Effector CD4-positive, alpha-beta T cell (primary cell): ENCODE measurements around the gene HMG20B.
"Not testable (repeated sequence)": the region's sequence is repeated elsewhere in the genome, so short reads cannot be mapped to it uniquely, and the experiment has no call there.

Experiments
- DNase-seq: peaks from one replicate; pipeline ENCODE4 v3.0.0-alpha.2; 2020

Gene HMG20B

GRCh38 chr19:3556978-3557460 is 15.7 kb upstream of the HMG20B start:
- peak; percentile 70 for DNase-seq

- peak; percentile 89 for DNase-seq
These were observed 15.1 kb upstream of the HMG20B start, which contains the start of gene MFSD12 for GRCh38 chr19:3557461-3558248. Gene MFSD12, minus strand, starts transcription at chr19:3557586. Its CDS starts 183 bp downstream, at chr19:3557403.

- no peak for DNase-seq
These were observed 8.8 kb upstream of the HMG20B start for GRCh38 chr19:3563709-3564524.

- no peak for DNase-seq
These were observed 7.6 kb upstream of the HMG20B start for GRCh38 chr19:3565139-3565538.

GRCh38 chr19:3570042-3570441 is 2.7 kb upstream of the HMG20B start:
- DNase-seq: not testable (repeated sequence)

- no peak for DNase-seq
These were observed 2.1 kb upstream of the HMG20B start for GRCh38 chr19:3570606-3571011.

- peak; percentile 100 for DNase-seq
These were observed 451 bp upstream of the HMG20B start for GRCh38 chr19:3572132-3572854.

- no peak for DNase-seq
These were observed 566 bp downstream of the HMG20B start for GRCh38 chr19:3573162-3573857.

GRCh38 chr19:3573858-3574637 is 1.3 kb downstream of the HMG20B start:
- DNase-seq: peak; percentile 64

GRCh38 chr19:3575260-3575741 is 2.6 kb downstream of the HMG20B start:
- DNase-seq: no peak

GRCh38 chr19:3575949-3576673 is 3.4 kb downstream of the HMG20B start:
- DNase-seq: no peak

- no peak for DNase-seq
These were observed 4.1 kb downstream of the HMG20B start for GRCh38 chr19:3576696-3577443.

- DNase-seq: no peak
These were observed 5.1 kb downstream of the HMG20B start for GRCh38 chr19:3577723-3578344.

GRCh38 chr19:3578390-3578789 is 5.6 kb downstream of the HMG20B start:
- DNase-seq: no peak

- DNase-seq: no peak
These were observed 7.6 kb downstream of the HMG20B start for GRCh38 chr19:3580156-3580934.

GRCh38 chr19:3581792-3582191 is 9.0 kb downstream of the HMG20B start:
- not testable (repeated sequence) for DNase-seq

GRCh38 chr19:3584036-3584802 is 11.5 kb downstream of the HMG20B start:
- not testable (repeated sequence) for DNase-seq
